HepG2 (cell line): ENCODE data around the gene FOSB. TPM values are rescaled to one million over a fixed set of nuclear protein-coding genes. Genes with fewer than 3 reads are reported as not detected.
A peak's percentile ranks its signal among the peaks of the same experiment; 100 is the strongest.

Experiments
- ATAC-seq: fragments of 200-7000 bp; cut with Tn5 transposase; 3 replicates; pipeline ENCODE4 v1.9.1; 2020; ENCODE audit warnings: mild to moderate bottlenecking, moderate library complexity
- BruUV-seq: library from RNA; stranded (reverse); fragments of 400-500 nt; replicated peaks from 2 replicates; lab custom pipeline; 2021; lab: Mats Ljungman, UMichigan
- CTCF ChIA-PET: fragments of 300-600 bp; formaldehyde crosslinking; extraction: SDS; loops from one replicate; lab custom pipeline; 2021; ENCODE audit warnings: low total read pairs, inconsistent platforms, low intra/inter-chr PET ratio; lab: Yijun Ruan, JAX
- POLR2A ChIA-PET: fragments of 350-600 bp; sonication (Branson Sonifier 250); formaldehyde crosslinking; loops from one replicate; lab custom pipeline; 2020; ENCODE audit warnings: antibody characterized with exemption, inconsistent platforms; lab: Yijun Ruan, JAX
- DNase-seq: peaks from one replicate; pipeline ENCODE4 v3.0.0-alpha.2; 2015; ENCODE audit warnings: low spot score
- FAIRE-seq: peaks from 3 replicates; lab custom pipeline; 2011; peaks lifted over from hg19 to GRCh38; lab: Jason Lieb, UNC
- H2AFZ ChIP-seq: one replicate; pipeline ENCODE4 v1.6.1; 2011; ENCODE audit warnings: low read length, inconsistent platforms
- H3K27ac ChIP-seq: fragments of 300-600 bp; 3 replicates; pipeline ENCODE4 v1.8.0; 2011; ENCODE audit warnings: mixed run types, mild to moderate bottlenecking, mixed read lengths, low read length, inconsistent platforms; ENCODE audit not compliant: insufficient read depth; ENCODE audit errors: extremely low read length
- H3K27me3 ChIP-seq, 2 experiments: fragments of 200-600 bp in 1 of 2; 2 replicates in 1 of 2; 3 replicates in 1 of 2; pipeline versions ENCODE4 v1.6.0 to v1.8.0; 2011; ENCODE audit warnings: low read length in 2 of 2, mild to moderate bottlenecking in 2 of 2, moderate library complexity in 2 of 2, inconsistent platforms in 1 of 2; ENCODE audit not compliant: insufficient read depth in 2 of 2, control insufficient read depth in 1 of 2
- H3K36me3 ChIP-seq, 2 experiments: fragments of 200-600 bp in 1 of 2; replicated peaks in 1 of 2; 2 replicates in 1 of 2; 3 replicates in 1 of 2; pipeline versions ENCODE4 v1.5.1 to v1.8.0; 2011; ENCODE audit warnings: low read length in 2 of 2, inconsistent platforms in 1 of 2; ENCODE audit not compliant: insufficient read depth in 2 of 2, control insufficient read depth in 1 of 2
- H3K4me1 ChIP-seq: 2 replicates; pipeline ENCODE4 v1.5.1; 2012; ENCODE audit warnings: low read length, inconsistent platforms; ENCODE audit not compliant: insufficient read depth
- H3K4me2 ChIP-seq: 2 replicates; pipeline ENCODE4 v1.6.0; 2011; ENCODE audit warnings: low read depth, low read length, inconsistent platforms
- H3K4me3 ChIP-seq, 3 experiments: fragments of 200-600 bp in 1 of 3; sonication (generic), shearing (Covaris generic) in 1 of 3; replicated peaks in 1 of 3; 2 replicates each; pipeline ENCODE4 v1.5.1; 2011 to 2016; ENCODE audit warnings: low read length in 3 of 3, inconsistent platforms in 2 of 3, low read depth in 2 of 3, mild to moderate bottlenecking in 2 of 3, control low read depth in 1 of 3, mixed read lengths in 1 of 3; ENCODE audit not compliant: insufficient read depth in 1 of 3
- H3K79me2 ChIP-seq: one replicate; pipeline ENCODE4 v1.6.1; 2011; ENCODE audit warnings: low read length, inconsistent platforms; ENCODE audit not compliant: insufficient read depth
- H3K9ac ChIP-seq: 2 replicates; pipeline ENCODE4 v1.6.0; 2011; ENCODE audit warnings: mild to moderate bottlenecking, low read depth, low read length, inconsistent platforms; ENCODE audit not compliant: insufficient read depth
- H3K9me3 ChIP-seq: 2 replicates; pipeline ENCODE4 v1.5.1; 2012; ENCODE audit warnings: mild to moderate bottlenecking, low read length
- H4K20me1 ChIP-seq: 2 replicates; pipeline ENCODE4 v1.6.0; 2011; ENCODE audit warnings: inconsistent platforms, mild to moderate bottlenecking, low read length, moderate library complexity; ENCODE audit not compliant: insufficient read depth
- ETV5 ChIP-seq: IDR thresholded peaks from 2 replicates; pipeline ENCODE4 v1.6.1; 2018; ENCODE audit warnings: missing biosample characterization, missing genetic modification reagents, inconsistent platforms, borderline replicate concordance
- ETV6 ChIP-seq: sonication (generic); formaldehyde crosslinking; conservative IDR thresholded peaks from 2 replicates; pipeline ENCODE4 v1.4.0; 2020; ENCODE audit warnings: missing genetic modification reagents
- GABPA ChIP-seq, 2 experiments: IDR thresholded peaks; 2 replicates each; pipeline ENCODE4 v1.6.1; 2011 to 2016; ENCODE audit warnings: low read depth in 2 of 2, low read length in 1 of 2, missing biosample characterization in 1 of 2, missing genetic modification characterization in 1 of 2
- POLR2A ChIP-seq, 2 experiments: IDR thresholded peaks; 2 replicates each; pipeline ENCODE4 v1.6.1; 2011; ENCODE audit warnings: low read depth in 2 of 2, low read length in 2 of 2, mild to moderate bottlenecking in 1 of 2, moderate library complexity in 1 of 2; ENCODE audit not compliant: insufficient read depth in 1 of 2
- PPARG ChIP-seq: conservative IDR thresholded peaks from 2 replicates; pipeline ENCODE4 v1.6.1; 2016; ENCODE audit warnings: missing biosample characterization, missing genetic modification reagents
- SAP130 ChIP-seq: IDR thresholded peaks from 2 replicates; pipeline ENCODE4 v1.6.1; 2016; ENCODE audit warnings: low read depth
- SP2 ChIP-seq: sonication (generic); formaldehyde crosslinking; IDR thresholded peaks from 2 replicates; pipeline ENCODE4 v1.5.1; 2020; ENCODE audit warnings: mild to moderate bottlenecking, missing genetic modification reagents
- SP5 ChIP-seq: IDR thresholded peaks from 2 replicates; pipeline ENCODE4 v1.6.1; 2016; ENCODE audit warnings: low read depth, borderline replicate concordance
- ZBTB7A ChIP-seq: sonication (generic); formaldehyde crosslinking; IDR thresholded peaks from 2 replicates; pipeline ENCODE4 v1.8.0; 2022; ENCODE audit warnings: mild to moderate bottlenecking, missing genetic modification reagents
- ZNF350 ChIP-seq: sonication (generic); formaldehyde crosslinking; IDR thresholded peaks from 2 replicates; pipeline ENCODE4 v1.4.0; 2020; ENCODE audit warnings: mild to moderate bottlenecking, low read depth, missing genetic modification reagents, borderline replicate concordance
- WGBS: methylation state at CpG from one replicate; pipeline ENCODE4 v1.1.6; 2017; ENCODE audit warnings: low lambda C conversion rate; 5-methylcytosine and 5-hydroxymethylcytosine counted together
- in situ Hi-C: cut with HindIII; loops from 2 replicates; pipeline ENCODE4 v1.10.0; 2017; ENCODE audit warnings: low pct_unique_long_range_greater_than_20kb; ENCODE audit not compliant: extremely low pct_ligation_motif_present
- intact Hi-C: fragments of 100-400 bp; cut with micrococcal nuclease; formaldehyde crosslinking; loops from one replicate; pipeline ENCODE4 v1.10.0; 2022; ENCODE audit not compliant: unreplicated experiment
- polyA plus RNA-seq, 8 experiments: library from polyadenylated mRNA; depleted of rRNA in 3 of 8; stranded (reverse) in 7 of 8; unstranded in 1 of 8; fragments of >200 nt; fragmentation: Illumina TruSeq in 4 of 8; extraction: Trizol in 4 of 8; gene quantifications; 2 replicates each; pipeline versions ENCODE4 v1.2.1 to v1.2.3, GENCODE V29; 2011 to 2016; ENCODE audit warnings: low read depth in 4 of 8, missing spikeins in 1 of 8, mixed read lengths in 1 of 8; ENCODE audit not compliant: insufficient read depth in 1 of 8
- total RNA-seq, 5 experiments: library from RNA; depleted of rRNA; stranded (reverse); fragments of >200 nt; fragmentation: Illumina TruSeq; extraction: Trizol; gene quantifications; 2 replicates each; pipeline ENCODE4 v1.2.3, GENCODE V29; 2016; ENCODE audit warnings: low read depth in 1 of 5
- TF ChIP-seq, protein P1 (sequence below): sonication (generic); formaldehyde crosslinking; IDR thresholded peaks from 2 replicates; pipeline ENCODE4 v1.4.0; 2020; ENCODE audit warnings: missing genetic modification reagents
- TF ChIP-seq, protein P2 (sequence below): sonication (generic); formaldehyde crosslinking; conservative IDR thresholded peaks from 2 replicates; pipeline ENCODE4 v1.4.0; 2020; ENCODE audit warnings: mild to moderate bottlenecking, missing genetic modification reagents, moderate library complexity

Gene FOSB
- total and polyA plus RNA-seq, 2 of the 13 experiments (the other 11 are each of a cell fraction or from before 2014, with no cell fraction given), result 2.8 to 6.0 TPM

DNA sequence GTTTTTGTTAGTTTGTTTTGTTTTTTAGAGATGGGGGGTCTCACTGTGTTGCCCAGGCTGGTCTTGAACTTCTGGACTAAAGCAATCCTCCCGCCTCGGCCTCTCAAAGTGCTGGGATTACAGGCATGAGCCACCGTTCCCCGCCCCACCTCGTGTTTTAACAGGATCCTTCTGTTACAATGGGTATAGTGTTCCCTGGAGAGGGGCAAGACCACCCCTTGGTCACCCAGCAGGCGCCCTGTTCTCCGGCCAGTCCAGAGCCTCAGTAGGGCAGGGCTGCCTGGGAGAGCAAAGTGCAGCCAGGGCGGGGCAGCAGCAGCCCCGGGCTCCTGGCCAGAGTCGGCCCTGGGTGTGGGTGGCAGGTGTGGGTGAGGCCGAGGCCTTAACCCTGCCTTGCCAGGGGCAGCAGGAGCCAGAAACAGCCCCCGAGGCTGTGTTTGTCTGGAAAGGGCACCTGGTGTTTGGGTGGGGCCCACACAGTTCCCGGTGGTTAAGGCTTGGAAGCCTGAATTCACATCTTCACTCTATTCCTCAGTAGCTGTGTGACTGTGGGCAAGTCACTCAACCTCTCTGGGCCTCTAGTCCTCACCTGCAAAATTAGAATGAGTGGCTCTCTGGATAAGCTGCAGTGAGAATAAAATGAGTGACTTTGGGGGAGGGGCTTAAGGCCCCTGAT is 46.7 kb downstream of the FOSB start (continued):
- TF ChIP-seq, protein P1, sequence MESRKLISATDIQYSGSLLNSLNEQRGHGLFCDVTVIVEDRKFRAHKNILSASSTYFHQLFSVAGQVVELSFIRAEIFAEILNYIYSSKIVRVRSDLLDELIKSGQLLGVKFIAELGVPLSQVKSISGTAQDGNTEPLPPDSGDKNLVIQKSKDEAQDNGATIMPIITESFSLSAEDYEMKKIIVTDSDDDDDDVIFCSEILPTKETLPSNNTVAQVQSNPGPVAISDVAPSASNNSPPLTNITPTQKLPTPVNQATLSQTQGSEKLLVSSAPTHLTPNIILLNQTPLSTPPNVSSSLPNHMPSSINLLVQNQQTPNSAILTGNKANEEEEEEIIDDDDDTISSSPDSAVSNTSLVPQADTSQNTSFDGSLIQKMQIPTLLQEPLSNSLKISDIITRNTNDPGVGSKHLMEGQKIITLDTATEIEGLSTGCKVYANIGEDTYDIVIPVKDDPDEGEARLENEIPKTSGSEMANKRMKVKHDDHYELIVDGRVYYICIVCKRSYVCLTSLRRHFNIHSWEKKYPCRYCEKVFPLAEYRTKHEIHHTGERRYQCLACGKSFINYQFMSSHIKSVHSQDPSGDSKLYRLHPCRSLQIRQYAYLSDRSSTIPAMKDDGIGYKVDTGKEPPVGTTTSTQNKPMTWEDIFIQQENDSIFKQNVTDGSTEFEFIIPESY (CRISPR knock-in tag), result no peak; the same call in 1 of the 2 replicates
- no peak for TF ChIP-seq SP2

DNA sequence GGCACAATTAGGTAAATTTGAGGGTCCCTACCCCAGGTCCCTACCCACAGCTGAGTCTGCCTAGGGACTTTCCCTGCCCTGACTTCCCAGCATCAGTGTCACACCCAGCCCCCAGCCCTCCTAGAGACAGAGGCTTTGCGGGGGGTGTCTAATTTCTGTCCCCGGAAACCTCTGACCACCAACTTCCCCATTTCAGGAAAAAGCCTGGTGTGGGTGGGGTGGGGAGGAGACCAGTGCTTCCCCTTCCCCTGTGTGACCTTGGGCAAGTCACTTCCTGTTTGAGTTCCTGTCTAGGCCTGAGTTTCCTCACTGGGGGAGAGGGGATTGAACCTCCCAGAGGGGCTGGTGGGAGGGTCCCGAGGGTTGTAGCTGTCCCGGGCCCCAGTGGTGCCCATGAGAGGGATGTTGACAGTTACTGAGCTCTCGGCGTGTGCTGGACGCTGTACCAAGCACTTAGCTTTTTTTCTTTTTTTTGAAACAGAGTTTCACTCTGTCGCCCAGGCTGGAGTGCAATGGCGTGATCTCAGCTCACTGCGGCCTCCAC is 47.4 kb downstream of the FOSB start:
- intact Hi-C loops (loop anchor here (2.0 kb wide), 1 partner anchor 22 kb away; no protein-coding TSS in a partner anchor), in situ Hi-C loops (no loop called here)
- no peak overlapping the region for H2AFZ ChIP-seq
- POLR2A ChIA-PET, result no interaction called here
- H3K36me3 ChIP-seq, result peaks cover 13 to 22% of the 10 kb centered on the region in 2 experiments; a peak in 4 of 5 replicates
- peaks cover 83% of the 10 kb centered on the region for H3K4me1 ChIP-seq
- peaks cover 7% of the 10 kb centered on the region for H4K20me1 ChIP-seq
- CTCF ChIA-PET, result no interaction called here
- no peak overlapping the region for H3K4me3 ChIP-seq
- no peaks in the 10 kb centered on the region for H3K27me3 ChIP-seq
- H3K9ac ChIP-seq, result peak overlapping the region; percentile 54
- peak; percentile 24 for ATAC-seq
- WGBS, result 67% methylated on average over 8 of the region's 10 CpGs
- peak; percentile 54 for DNase-seq
- H3K27ac ChIP-seq, result peak overlapping the region; percentile 76
- H3K4me2 ChIP-seq, result peak overlapping the region; percentile 61
- H3K9me3 ChIP-seq, result no peaks in the 10 kb centered on the region
- FAIRE-seq, result no peak
- BruUV-seq, result no TSS peak
- peaks cover 41% of the 10 kb centered on the region for H3K79me2 ChIP-seq
- TF ChIP-seq ZNF350 (CRISPR knock-in tag) (0 out of 2 replicates have a peak, but pooled peaks have one; percentile 13), SAP130 (CRISPR knock-in tag) (0 out of 2 replicates have a peak, but pooled peaks have one; percentile 6), POLR2A (IDR thresholded peaks at IDR 0.05; ENCODE audit: insufficient read depth in 1 of 2, low read depth in 2 of 2, low read length in 2 of 2) (0 out of 4 replicates have a peak, but pooled peaks of 1 of the 2 experiments have one; percentile 7), ETV5 (CRISPR knock-in tag) (peak; percentile 74), ETV6 (CRISPR knock-in tag) (peak; percentile 97), GABPA (IDR thresholded peaks at IDR 0.05; ENCODE audit: low read depth, low read length) (0 out of 2 replicates have a peak, but pooled peaks have one; percentile 15), GABPA (CRISPR knock-in tag; IDR thresholded peaks at IDR 0.05; ENCODE audit: low read depth) (peak; percentile 67), ZBTB7A (CRISPR knock-in tag) (0 out of 2 replicates have a peak, but pooled peaks have one; percentile 55), SP5 (peak; percentile 45; the same call in 1 of the 2 replicates), PPARG (CRISPR knock-in tag) (no peak)
- TF ChIP-seq, protein P2, sequence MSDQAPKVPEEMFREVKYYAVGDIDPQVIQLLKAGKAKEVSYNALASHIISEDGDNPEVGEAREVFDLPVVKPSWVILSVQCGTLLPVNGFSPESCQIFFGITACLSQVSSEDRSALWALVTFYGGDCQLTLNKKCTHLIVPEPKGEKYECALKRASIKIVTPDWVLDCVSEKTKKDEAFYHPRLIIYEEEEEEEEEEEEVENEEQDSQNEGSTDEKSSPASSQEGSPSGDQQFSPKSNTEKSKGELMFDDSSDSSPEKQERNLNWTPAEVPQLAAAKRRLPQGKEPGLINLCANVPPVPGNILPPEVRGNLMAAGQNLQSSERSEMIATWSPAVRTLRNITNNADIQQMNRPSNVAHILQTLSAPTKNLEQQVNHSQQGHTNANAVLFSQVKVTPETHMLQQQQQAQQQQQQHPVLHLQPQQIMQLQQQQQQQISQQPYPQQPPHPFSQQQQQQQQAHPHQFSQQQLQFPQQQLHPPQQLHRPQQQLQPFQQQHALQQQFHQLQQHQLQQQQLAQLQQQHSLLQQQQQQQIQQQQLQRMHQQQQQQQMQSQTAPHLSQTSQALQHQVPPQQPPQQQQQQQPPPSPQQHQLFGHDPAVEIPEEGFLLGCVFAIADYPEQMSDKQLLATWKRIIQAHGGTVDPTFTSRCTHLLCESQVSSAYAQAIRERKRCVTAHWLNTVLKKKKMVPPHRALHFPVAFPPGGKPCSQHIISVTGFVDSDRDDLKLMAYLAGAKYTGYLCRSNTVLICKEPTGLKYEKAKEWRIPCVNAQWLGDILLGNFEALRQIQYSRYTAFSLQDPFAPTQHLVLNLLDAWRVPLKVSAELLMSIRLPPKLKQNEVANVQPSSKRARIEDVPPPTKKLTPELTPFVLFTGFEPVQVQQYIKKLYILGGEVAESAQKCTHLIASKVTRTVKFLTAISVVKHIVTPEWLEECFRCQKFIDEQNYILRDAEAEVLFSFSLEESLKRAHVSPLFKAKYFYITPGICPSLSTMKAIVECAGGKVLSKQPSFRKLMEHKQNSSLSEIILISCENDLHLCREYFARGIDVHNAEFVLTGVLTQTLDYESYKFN (CRISPR knock-in tag), result 0 out of 2 replicates have a peak, but pooled peaks have one; percentile 1
